ENCODE data around the gene IFT57. TPM values are rescaled to one million over a fixed set of nuclear protein-coding genes. Genes with fewer than 3 reads are reported as not detected.

Gene IFT57
- total and polyA plus RNA-seq, 9 of the 15 experiments (the other 6 are each of a cell fraction or from before 2014, with no cell fraction given), result 1.5 to 20.1 (median 9.9) TPM

GRCh38 chr3:108255131-108255530 lies 32.9 kb upstream of the IFT57 start:
- no peak for ATAC-seq
- no peak for FAIRE-seq
- CTCF ChIA-PET (ENCODE audit: low intra/inter-chr PET ratio), result no interaction called here
- Histone ChIP-seq H3K9me3 (replicated peaks; ENCODE audit: control insufficient read depth, insufficient read depth, low read depth, low read length) (no peaks in the 10 kb centered on the region), H3K4me2 (ENCODE audit: insufficient read depth, low read length) (no peak overlapping the region), H3K36me3 (ENCODE audit: control insufficient read depth, insufficient read depth, low read length) (no peaks in the 10 kb centered on the region), H3K9ac (ENCODE audit: insufficient read depth in 1 of 2, low read depth in 2 of 2, low read length in 2 of 2) (no peak overlapping the region), H3K4me3 (no peak overlapping the region), H2AFZ (ENCODE audit: low read depth, low read length) (no peak overlapping the region), H3K79me2 (ENCODE audit: control insufficient read depth, insufficient read depth, low read length) (no peaks in the 10 kb centered on the region), H4K20me1 (replicated peaks; ENCODE audit: control insufficient read depth, insufficient read depth, low read length) (no peaks in the 10 kb centered on the region), H3K9me1 (ENCODE audit: control insufficient read depth, insufficient read depth, low read length) (no peaks in the 10 kb centered on the region), H3K27me3 (ENCODE audit: control insufficient read depth in 2 of 2, insufficient read depth in 2 of 2, low read length in 2 of 2) (no peaks in the 10 kb centered on the region), H3K27ac (ENCODE audit: extremely low read depth, low read depth, low read length) (no peak overlapping the region), H3K4me1 (replicated peaks in 1 of 2; ENCODE audit: control insufficient read depth in 2 of 2, insufficient read depth in 2 of 2, low read length in 2 of 2) (no peaks in the 10 kb centered on the region)
- intact Hi-C loops (cut with micrococcal nuclease), result no loop called here
- TF ChIP-seq ZNF609 (CRISPR knock-in tag; IDR thresholded peaks at IDR 0.05; ENCODE audit: borderline replicate concordance), result no peak
- no peak for TF ChIP-seq ZKSCAN1 (IDR thresholded peaks at IDR 0.05; ENCODE audit: low read depth, low read length)
- TF ChIP-seq POLR3A (IDR thresholded peaks at IDR 0.05; ENCODE audit: borderline replicate concordance, extremely low read depth, insufficient read depth, insufficient read length), result no peak
- in situ Hi-C loops (cut with MboI), result no loop called here
- DNase-seq (ENCODE audit: extremely low read depth in 1 of 4, low spot score in 3 of 4), result no peak
- POLR2A ChIA-PET, result no interaction called here
- BruUV-seq (replicated peaks), result no TSS peak
